ENCODE measurements around the gene FBXO4. TPM values are rescaled to one million over a fixed set of nuclear protein-coding genes. Genes with fewer than 3 reads are reported as not detected.

FBXO4 gene
- total RNA-seq, 1 donor from 2014 or later, result 18.6 TPM

- no peak for DNase-seq
Observed at GRCh38 chr5:41983284-41983683, 58.2 kb downstream of the FBXO4 start.

GRCh38 chr5:41985945-41986695 lies 61.0 kb downstream of the FBXO4 start:
- DNase-seq, result no peak

Small RNAs within 50 kb of the gene (small RNA-seq; reads per million reads assigned to genes)
- gene RF00019, result not detected

Other genes starting within 250 kb of the FBXO4 start
- gene OXCT1, start 54.9 kb upstream of the FBXO4 start, total RNA-seq, result 63.0 TPM
- gene RIMOC1, start 20.9 kb upstream of the FBXO4 start, total RNA-seq, result 25.0 TPM